ENCODE data around the gene CARHSP1.

GRCh38 chr16:8849411-8850011 lies 19.3 kb downstream of the CARHSP1 start:
- TF ChIP-seq POLR2AphosphoS5 (IDR thresholded peaks at IDR 0.05; ENCODE audit: borderline replicate concordance, low read depth, low read length) (no peak; the same call in 1 of the 2 replicates), EZH2 (IDR thresholded peaks at IDR 0.05) (no peak)

Measured in SK-N-MC (cell line).